K562 (cell line): ENCODE data around the gene MLYCD. TPM values are rescaled to one million over a fixed set of nuclear protein-coding genes. Genes with fewer than 3 reads are reported as not detected.

Experiments
- ARID2 ChIP-seq: fragments of 450-650 bp; IDR thresholded peaks from 2 replicates; pipeline ENCODE4 v1.6.1; 2017; ENCODE audit warnings: antibody characterized with exemption, mild to moderate bottlenecking
- CHD2 ChIP-seq: IDR thresholded peaks from 2 replicates; pipeline ENCODE4 v1.6.1; 2011; ENCODE audit warnings: low read depth, low read length
- CREB1 ChIP-seq, 2 experiments: sonication (generic) in 1 of 2; formaldehyde crosslinking in 1 of 2; IDR thresholded peaks; 2 replicates each; pipeline versions ENCODE4 v1.6.1 to v1.8.0; 2012 to 2022; ENCODE audit warnings: inconsistent platforms in 1 of 2, mild to moderate bottlenecking in 1 of 2, missing genetic modification reagents in 1 of 2, moderate library complexity in 1 of 2
- CREB3L1 ChIP-seq: fragments of 450-650 bp; IDR thresholded peaks from 2 replicates; pipeline ENCODE4 v1.6.1; 2014; ENCODE audit warnings: low read depth, mild to moderate bottlenecking, moderate library complexity, borderline replicate concordance
- CREB5 ChIP-seq: fragments of 250-450 bp; sonication (Bioruptor Pico); IDR thresholded peaks from 2 replicates; pipeline ENCODE4 v1.5.0; 2020; ENCODE audit warnings: mild to moderate bottlenecking
- DEAF1 ChIP-seq: fragments of 450-650 bp; formaldehyde crosslinking; IDR thresholded peaks from 2 replicates; pipeline ENCODE4 v1.4.0; 2020; ENCODE audit warnings: mild to moderate bottlenecking, moderate library complexity
- GABPB1 ChIP-seq: sonication (generic); formaldehyde crosslinking; IDR thresholded peaks from 2 replicates; pipeline ENCODE4 v1.8.0; 2022; ENCODE audit warnings: mild to moderate bottlenecking, missing genetic modification reagents
- HMBOX1 ChIP-seq: sonication (generic); IDR thresholded peaks from 2 replicates; pipeline ENCODE4 v1.6.1; 2016
- HMGN3 ChIP-seq: IDR thresholded peaks from 2 replicates; pipeline ENCODE4 v1.6.1; 2011; ENCODE audit warnings: borderline replicate concordance, low read depth, mild to moderate bottlenecking, mixed read lengths, low read length; ENCODE audit not compliant: insufficient read length; ENCODE audit errors: extremely low read depth
- HNRNPLL ChIP-seq: fragments of 200-400 bp; formaldehyde crosslinking; IDR thresholded peaks from 2 replicates; pipeline ENCODE4 v1.6.1; 2017; ENCODE audit warnings: low read length, low read depth, mild to moderate bottlenecking; ENCODE audit not compliant: poor library complexity, severe bottlenecking
- KDM5B ChIP-seq: fragments of 200-600 bp; sonication (generic); IDR thresholded peaks from 2 replicates; pipeline ENCODE4 v1.6.1; 2012; ENCODE audit warnings: low read depth, mild to moderate bottlenecking, moderate library complexity, low read length, control low read depth, inconsistent platforms; ENCODE audit not compliant: insufficient replicate concordance
- MEF2A ChIP-seq: IDR thresholded peaks from 2 replicates; pipeline ENCODE4 v1.6.1; 2011; ENCODE audit warnings: low read depth, mild to moderate bottlenecking, low read length, moderate library complexity; ENCODE audit not compliant: control insufficient read depth
- MTA2 ChIP-seq: fragments of 450-650 bp; IDR thresholded peaks from 2 replicates; pipeline ENCODE4 v1.6.1; 2016; ENCODE audit warnings: low read depth
- POLR2H ChIP-seq: IDR thresholded peaks from 2 replicates; pipeline ENCODE4 v1.6.1; 2016; ENCODE audit warnings: missing genetic modification characterization, low read depth, mild to moderate bottlenecking, control low read depth, missing compliant biosample characterization, moderate library complexity
- RCOR1 ChIP-seq, 2 experiments: IDR thresholded peaks; 2 replicates each; pipeline ENCODE4 v1.6.1; 2012; ENCODE audit warnings: low read depth in 2 of 2, low read length in 2 of 2, borderline replicate concordance in 1 of 2, improper control_type of control experiment in 1 of 2
- SMAD1 ChIP-seq: fragments of 150-350 bp; IDR thresholded peaks from 2 replicates; pipeline ENCODE4 v1.6.1; 2014; ENCODE audit warnings: low read length, low read depth; ENCODE audit not compliant: partially characterized antibody
- SMARCA4 ChIP-seq: fragments of 450-650 bp; IDR thresholded peaks from 2 replicates; pipeline ENCODE4 v1.6.1; 2016
- SOX6 ChIP-seq: fragments of 450-650 bp; IDR thresholded peaks from 2 replicates; pipeline ENCODE4 v1.6.1; 2014; ENCODE audit warnings: mild to moderate bottlenecking
- XRCC5 ChIP-seq: fragments of 200-400 bp; formaldehyde crosslinking; IDR thresholded peaks from 2 replicates; pipeline ENCODE4 v1.6.1; 2017; ENCODE audit warnings: low read depth, mild to moderate bottlenecking, low read length
- ZEB2 ChIP-seq: fragments of 450-650 bp; IDR thresholded peaks from 2 replicates; pipeline ENCODE4 v1.6.1; 2016
- ZFP36 ChIP-seq: fragments of 150-350 bp; IDR thresholded peaks from 2 replicates; pipeline ENCODE4 v1.6.1; 2018; ENCODE audit warnings: low read length, low read depth; ENCODE audit not compliant: partially characterized antibody
- ZKSCAN1 ChIP-seq: fragments of 150-350 bp; IDR thresholded peaks from 2 replicates; pipeline ENCODE4 v1.6.1; 2016; ENCODE audit warnings: low read depth, low read length
- ZNF431 ChIP-seq: sonication (generic); formaldehyde crosslinking; IDR thresholded peaks from 2 replicates; pipeline ENCODE4 v1.8.0; 2022; ENCODE audit warnings: mild to moderate bottlenecking, missing genetic modification reagents
- ZNF778 ChIP-seq: fragments of 450-650 bp; formaldehyde crosslinking; IDR thresholded peaks from 2 replicates; pipeline ENCODE4 v1.4.0; 2020; ENCODE audit warnings: mild to moderate bottlenecking, moderate library complexity
- polyA plus RNA-seq, 8 experiments: library from polyadenylated mRNA; depleted of rRNA in 4 of 8; stranded (reverse) in 5 of 8; unstranded in 3 of 8; fragments of >200 nt; fragmentation: Nextera tagmentation in 2 of 8; fragmentation: Illumina TruSeq in 1 of 8; extraction: Ambion mirVana in 2 of 8; extraction: Trizol in 1 of 8; gene quantifications; 2 replicates each; pipeline versions ENCODE4 v1.2.1 to v1.2.3, GENCODE V29; 2011 to 2014; ENCODE audit warnings: inconsistent platforms in 1 of 8, missing spikeins in 1 of 8
- total RNA-seq, 7 experiments: library from RNA; depleted of rRNA in 6 of 7; stranded (reverse); fragments of >200 nt in 6 of 7; fragmentation: Illumina TruSeq in 2 of 7; extraction: Trizol in 2 of 7; gene quantifications; 2 replicates each; pipeline versions ENCODE4 v1.2.1 to v1.2.3, GENCODE V29; 2011 to 2021; ENCODE audit warnings: low replicate concordance in 1 of 7

MLYCD gene
- total and polyA plus RNA-seq, 9 of the 15 experiments (the other 6 are each of a cell fraction or from before 2014, with no cell fraction given) = 0.15 to 2.0 (median 1.0) TPM

- TF ChIP-seq MEF2A = no peak
- TF ChIP-seq SOX6 = peak; percentile 43
- peak; percentile 23 for TF ChIP-seq HMGN3
- no peak for TF ChIP-seq CREB3L1
- no peak for TF ChIP-seq ZFP36
- TF ChIP-seq DEAF1 (CRISPR knock-in tag) = 0 out of 2 replicates have a peak, but pooled peaks have one; percentile 12
- no peak for TF ChIP-seq CREB5
- no peak for TF ChIP-seq POLR2H (tag)
- TF ChIP-seq MTA2 = no peak
- no peak for TF ChIP-seq SMAD1
- peak; percentile 50; the same call in 1 of the 2 replicates for TF ChIP-seq ARID2
- peak; percentile 89 for TF ChIP-seq XRCC5
- TF ChIP-seq KDM5B = no peak
- TF ChIP-seq GABPB1 (CRISPR knock-in tag) = no peak
- no peak for TF ChIP-seq CHD2
- TF ChIP-seq RCOR1 (IDR thresholded peaks at IDR 0.05; ENCODE audit: borderline replicate concordance in 1 of 2, low read depth in 2 of 2, low read length in 2 of 2) = peak in 1 of 2 experiments; percentile 53; a peak in 1 of 4 replicates
- TF ChIP-seq HNRNPLL = no peak
- TF ChIP-seq SMARCA4 = peak; percentile 33; the same call in 1 of the 2 replicates
- TF ChIP-seq ZKSCAN1 = no peak
- peak; percentile 61; the same call in 1 of the 2 replicates for TF ChIP-seq ZEB2
- TF ChIP-seq CREB1 (IDR thresholded peaks at IDR 0.05) = no peak
- TF ChIP-seq CREB1 (CRISPR knock-in tag; IDR thresholded peaks at IDR 0.05) = 0 out of 2 replicates have a peak, but pooled peaks have one; percentile 23
- no peak for TF ChIP-seq HMBOX1
- TF ChIP-seq ZNF778 (CRISPR knock-in tag) = no peak
- TF ChIP-seq ZNF431 (CRISPR knock-in tag) = no peak
Measured at GRCh38 chr16:83926726-83927397, 27.9 kb downstream of the MLYCD start (continued).
